ENCODE data around the gene PPP1R3G.

PPP1R3G gene

GRCh38 chr6:5071216-5071615 lies 13.9 kb upstream of the PPP1R3G start:
- no peak overlapping the region for H3K4me3 ChIP-seq (ENCODE audit: low read depth, low read length)

- H3K4me3 ChIP-seq (ENCODE audit: low read depth, low read length), result no peak overlapping the region
Measured at GRCh38 chr6:5072440-5072839, 12.7 kb upstream of the PPP1R3G start.

- no peak overlapping the region for H3K4me3 ChIP-seq (ENCODE audit: low read depth, low read length)
Measured at GRCh38 chr6:5073992-5074391, 11.1 kb upstream of the PPP1R3G start.

GRCh38 chr6:5076931-5077330 lies 8.2 kb upstream of the PPP1R3G start:
- H3K4me3 ChIP-seq (ENCODE audit: low read depth, low read length), result no peak overlapping the region

- no peak overlapping the region for H3K4me3 ChIP-seq (ENCODE audit: low read depth, low read length)
Measured at GRCh38 chr6:5078121-5078669, 6.9 kb upstream of the PPP1R3G start.

GRCh38 chr6:5079692-5080091 lies 5.4 kb upstream of the PPP1R3G start:
- no peak overlapping the region for H3K4me3 ChIP-seq (ENCODE audit: low read depth, low read length)

GRCh38 chr6:5080574-5080973 lies 4.6 kb upstream of the PPP1R3G start:
- no peak overlapping the region for H3K4me3 ChIP-seq (ENCODE audit: low read depth, low read length)

- no peak overlapping the region for H3K4me3 ChIP-seq (ENCODE audit: low read depth, low read length)
Measured at GRCh38 chr6:5081182-5081581, 4.0 kb upstream of the PPP1R3G start.

- H3K4me3 ChIP-seq (ENCODE audit: low read depth, low read length), result no peak overlapping the region
Measured at GRCh38 chr6:5081955-5082354, 3.2 kb upstream of the PPP1R3G start.

GRCh38 chr6:5082487-5083306 lies 2.4 kb upstream of the PPP1R3G start:
- no peak overlapping the region for H3K4me3 ChIP-seq (ENCODE audit: low read depth, low read length)

GRCh38 chr6:5083307-5083583 lies 1.9 kb upstream of the PPP1R3G start:
- no peak overlapping the region for H3K4me3 ChIP-seq (ENCODE audit: low read depth, low read length)

GRCh38 chr6:5083813-5084359 lies 1.3 kb upstream of the PPP1R3G start:
- H3K4me3 ChIP-seq (ENCODE audit: low read depth, low read length), result peak overlapping the region; percentile 51

- H3K4me3 ChIP-seq (ENCODE audit: low read depth, low read length), result peak overlapping the region; percentile 51
Measured at GRCh38 chr6:5084360-5084780, 771 bp upstream of the PPP1R3G start.

GRCh38 chr6:5085648-5086293 lies 630 bp downstream of the PPP1R3G start:
- peak overlapping the region; percentile 51 for H3K4me3 ChIP-seq (ENCODE audit: low read depth, low read length)

GRCh38 chr6:5086294-5086890 lies 1.3 kb downstream of the PPP1R3G start:
- H3K4me3 ChIP-seq (ENCODE audit: low read depth, low read length), result peak overlapping the region; percentile 17

- no peak overlapping the region for H3K4me3 ChIP-seq (ENCODE audit: low read depth, low read length)
Measured at GRCh38 chr6:5087389-5087788, 2.2 kb downstream of the PPP1R3G start.

- no peak overlapping the region for H3K4me3 ChIP-seq (ENCODE audit: low read depth, low read length)
Measured at GRCh38 chr6:5088780-5089179, 3.6 kb downstream of the PPP1R3G start.

- H3K4me3 ChIP-seq (ENCODE audit: low read depth, low read length), result no peak overlapping the region
Measured at GRCh38 chr6:5089481-5090438, 4.6 kb downstream of the PPP1R3G start.

GRCh38 chr6:5090603-5091002 lies 5.5 kb downstream of the PPP1R3G start:
- H3K4me3 ChIP-seq (ENCODE audit: low read depth, low read length), result no peak overlapping the region

GRCh38 chr6:5091210-5092069 lies 6.3 kb downstream of the PPP1R3G start:
- H3K4me3 ChIP-seq (ENCODE audit: low read depth, low read length), result no peak overlapping the region

Data from iPS-11a (cell line).